Stimulated activated CD8-positive, alpha-beta memory T cell treated with anti-CD3 and anti-CD28 coated beads, Interleukin-15, amount 100 ng/mL, for 48 hours (primary cell): ENCODE measurements around the gene ARMC9.
"Not testable (repeated sequence)": the region's sequence is repeated elsewhere in the genome, so short reads cannot be mapped to it uniquely, and the experiment has no call there.

Experiments used
- DNase-seq, 2 donors: peaks; one replicate each; pipeline ENCODE4 v3.0.0-alpha.2; 2020; ENCODE audit warnings: low read depth in 2 of 2

ARMC9 gene

GRCh38 chr2:231183851-231184250, 14.6 kb upstream of the ARMC9 start:
- no peak for DNase-seq

GRCh38 chr2:231184319-231184718, 14.1 kb upstream of the ARMC9 start:
- no peak for DNase-seq

- no peak for DNase-seq
Observed at GRCh38 chr2:231185050-231185725, 13.2 kb upstream of the ARMC9 start.

GRCh38 chr2:231185886-231186285, 12.5 kb upstream of the ARMC9 start:
- no peak for DNase-seq

GRCh38 chr2:231186325-231186724, 12.1 kb upstream of the ARMC9 start:
- DNase-seq: no peak

GRCh38 chr2:231187736-231188505, 10.5 kb upstream of the ARMC9 start:
- DNase-seq: no peak

- DNase-seq: no peak
Observed at GRCh38 chr2:231188506-231189170, 9.8 kb upstream of the ARMC9 start.

- no peak for DNase-seq
Observed at GRCh38 chr2:231189171-231189530, 9.3 kb upstream of the ARMC9 start.

- DNase-seq: no peak
Observed at GRCh38 chr2:231189571-231190495, 8.6 kb upstream of the ARMC9 start.

GRCh38 chr2:231190531-231191197, 7.8 kb upstream of the ARMC9 start:
- no peak for DNase-seq

GRCh38 chr2:231191896-231192872, 6.2 kb upstream of the ARMC9 start:
- no peak for DNase-seq

- no peak for DNase-seq
Observed at GRCh38 chr2:231193216-231193615, 5.2 kb upstream of the ARMC9 start.

GRCh38 chr2:231196592-231196991, 1.8 kb upstream of the ARMC9 start:
- no peak for DNase-seq

- DNase-seq: not testable (repeated sequence)
Observed at GRCh38 chr2:231197196-231197595, 1.2 kb upstream of the ARMC9 start.

GRCh38 chr2:231197706-231198290, 633 bp upstream of the ARMC9 start:
- DNase-seq: no peak

GRCh38 chr2:231199219-231199618, 788 bp downstream of the ARMC9 start:
- no peak for DNase-seq

GRCh38 chr2:231200805-231201474, 2.5 kb downstream of the ARMC9 start:
- no peak for DNase-seq

GRCh38 chr2:231201475-231201814, 3.0 kb downstream of the ARMC9 start:
- no peak for DNase-seq

- DNase-seq: no peak
Observed at GRCh38 chr2:231203087-231203486, 4.7 kb downstream of the ARMC9 start.
